Peyer's patch (tissue), 4 donors: ENCODE results near the gene ARHGEF4.

ENCODE experiments used
- CTCF ChIP-seq, 6 experiments: fragments of 450-650 bp in 4 of 6; fragments of 200-600 bp in 2 of 6; sonication (generic) in 1 of 6; IDR thresholded peaks; one replicate each; pipeline ENCODE4 v1.5.1; 2017 to 2019; ENCODE audit warnings: antibody characterized with exemption in 6 of 6, mild to moderate bottlenecking in 3 of 6, moderate library complexity in 1 of 6
- POLR2A ChIP-seq, 2 donors: fragments of 450-650 bp; IDR thresholded peaks; one replicate each; pipeline ENCODE4 v1.5.1; 2017; ENCODE audit warnings: antibody characterized with exemption in 2 of 2, mild to moderate bottlenecking in 2 of 2, moderate library complexity in 2 of 2

GRCh38 chr2:130922417-130922816 is 85.7 kb downstream of the ARHGEF4 start:
- TF ChIP-seq POLR2A (IDR thresholded peaks at IDR 0.05) = no peak
- TF ChIP-seq CTCF (IDR thresholded peaks at IDR 0.05) = no peak
